HG03354 (cell line): ENCODE measurements around the gene POLG.

Experiments used
- ATAC-seq: cut with Tn5 transposase; IDR thresholded peaks from one replicate; pipeline ENCODE4 v1.9.1; 2021; ENCODE audit warnings: mild to moderate bottlenecking; ENCODE audit not compliant: unreplicated experiment, poor library complexity, severe bottlenecking

The POLG gene

GRCh38 chr15:89329329-89330084 is 5.1 kb downstream of the POLG start:
- no peak for ATAC-seq

DNA sequence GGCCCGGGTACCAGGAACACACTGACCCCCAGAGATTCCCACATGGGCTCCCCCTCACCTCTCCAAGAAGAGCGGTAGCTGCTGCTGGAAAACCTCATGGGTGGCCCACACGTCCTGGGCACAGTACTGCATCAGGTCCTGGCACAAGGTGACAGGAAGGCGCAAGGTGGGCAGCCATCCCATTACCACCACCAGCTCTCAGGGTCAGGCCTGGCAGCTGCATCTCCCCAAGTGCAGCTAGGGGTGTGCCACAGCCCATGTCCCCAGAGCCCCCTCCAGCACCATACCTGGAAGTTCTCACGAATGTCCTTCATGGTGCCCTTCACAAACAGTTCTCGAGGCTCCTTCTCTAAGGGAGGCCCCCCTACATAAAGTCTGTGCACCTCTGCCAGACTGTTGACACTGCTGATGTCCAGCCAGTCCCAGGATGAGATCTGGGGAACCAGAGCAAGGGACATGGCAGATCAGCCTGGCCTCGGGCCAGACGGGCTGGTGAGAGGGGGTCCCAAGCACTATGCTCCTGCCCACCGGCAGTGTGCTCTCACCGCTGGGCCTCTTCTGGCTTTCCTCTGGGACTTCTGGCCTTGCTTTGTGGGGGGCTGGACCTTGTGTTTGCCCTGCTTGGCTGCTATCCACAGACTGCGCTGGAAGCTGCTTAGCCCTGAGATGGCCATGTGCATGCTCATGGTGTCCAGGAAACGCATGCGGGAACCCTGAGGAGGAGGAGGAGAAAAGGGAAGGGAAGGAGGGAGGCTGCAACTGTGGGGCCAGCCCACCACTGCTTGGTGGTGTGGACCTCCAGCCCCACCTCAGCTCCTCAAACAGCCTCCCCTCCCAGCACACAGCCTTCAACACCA is 6.0 kb downstream of the POLG start:
- ATAC-seq, result no peak

DNA sequence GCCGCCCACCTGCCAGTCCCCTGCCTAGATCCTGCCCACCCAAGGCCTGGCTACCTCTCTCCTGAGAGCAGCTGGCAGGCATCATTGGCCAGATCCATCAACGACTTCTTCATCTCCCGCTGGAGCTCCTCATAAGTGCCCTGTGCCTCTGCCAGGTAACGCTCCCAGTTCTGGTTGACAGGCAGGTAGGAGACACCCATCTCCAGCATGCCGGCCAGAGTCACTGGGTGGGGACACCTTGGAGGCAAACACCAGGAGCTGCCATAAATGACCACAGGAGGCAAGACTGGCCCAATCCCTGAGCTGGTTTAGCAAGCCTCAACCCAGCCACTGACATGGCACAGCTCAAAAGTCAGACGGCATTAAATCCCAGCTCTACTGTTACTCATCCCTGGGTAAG is 7.5 kb downstream of the POLG start:
- ATAC-seq, result no peak

- ATAC-seq, result no peak
These were observed 8.3 kb downstream of the POLG start for GRCh38 chr15:89326316-89326715.

- ATAC-seq, result no peak
These were observed 9.4 kb downstream of the POLG start for GRCh38 chr15:89325039-89325803.

DNA sequence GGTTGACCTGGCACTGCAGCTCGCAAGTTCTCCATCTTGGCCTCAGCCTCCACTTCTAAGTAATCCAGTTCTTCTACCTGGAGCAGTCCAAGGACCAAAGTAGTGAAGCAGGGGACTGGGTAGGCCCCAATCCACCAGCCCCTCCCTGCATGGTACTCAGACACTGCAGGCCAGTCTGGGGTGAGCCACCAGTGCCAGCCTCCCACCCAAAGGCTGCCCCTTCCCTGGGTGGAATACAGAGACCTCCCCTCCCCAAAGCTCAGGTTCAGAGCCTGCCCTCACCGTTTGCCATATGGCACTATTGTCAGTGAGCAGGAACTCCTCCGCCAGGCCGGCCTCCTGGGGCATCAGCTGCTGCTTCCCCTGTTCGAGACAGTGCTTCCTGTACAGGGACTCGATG is 10.8 kb downstream of the POLG start:
- ATAC-seq, result no peak

DNA sequence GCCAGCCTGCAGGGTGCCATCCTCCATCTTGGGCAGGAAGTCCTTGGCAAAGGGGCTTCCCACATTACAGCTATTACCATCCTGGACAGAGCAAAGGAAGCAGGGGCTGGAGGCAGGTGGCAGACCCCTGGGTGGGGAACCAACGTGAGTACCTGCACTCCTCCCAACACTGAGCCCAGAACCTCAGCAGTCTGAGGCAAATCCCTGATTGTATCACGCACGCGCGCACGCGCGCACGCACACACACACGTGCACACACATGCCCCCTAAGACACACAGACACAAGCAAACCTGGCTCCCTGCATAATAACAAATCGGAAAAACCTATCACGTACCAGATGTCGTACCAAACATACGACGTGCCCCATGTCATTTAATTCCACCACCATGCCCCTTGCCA is 11.8 kb downstream of the POLG start:
- ATAC-seq, result no peak

GRCh38 chr15:89321521-89322410 is 12.9 kb downstream of the POLG start:
- no peak for ATAC-seq

- ATAC-seq, result no peak
These were observed 14.4 kb downstream of the POLG start for GRCh38 chr15:89320200-89320599.

DNA sequence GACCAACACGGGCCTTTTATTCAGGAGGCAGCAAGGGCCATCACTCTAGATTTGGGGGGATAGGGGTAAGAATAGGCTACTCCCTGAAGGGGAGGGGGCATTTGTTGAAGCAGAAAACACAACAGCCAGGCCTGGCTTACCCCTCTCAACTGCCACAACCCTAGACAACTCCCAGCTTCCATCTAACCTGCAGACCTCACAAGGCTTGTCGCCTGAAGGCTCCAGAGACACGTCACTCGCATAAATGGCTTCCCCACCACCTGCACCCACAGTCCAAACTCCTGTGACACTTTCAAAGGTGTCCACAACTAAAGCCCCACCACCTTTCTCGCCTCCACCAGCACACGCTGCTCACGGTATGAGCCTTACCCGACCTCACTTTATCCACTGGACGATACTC is 14.9 kb downstream of the POLG start:
- no peak for ATAC-seq

- ATAC-seq, result no peak
These were observed 17.4 kb downstream of the POLG start for GRCh38 chr15:89317186-89317720.

DNA sequence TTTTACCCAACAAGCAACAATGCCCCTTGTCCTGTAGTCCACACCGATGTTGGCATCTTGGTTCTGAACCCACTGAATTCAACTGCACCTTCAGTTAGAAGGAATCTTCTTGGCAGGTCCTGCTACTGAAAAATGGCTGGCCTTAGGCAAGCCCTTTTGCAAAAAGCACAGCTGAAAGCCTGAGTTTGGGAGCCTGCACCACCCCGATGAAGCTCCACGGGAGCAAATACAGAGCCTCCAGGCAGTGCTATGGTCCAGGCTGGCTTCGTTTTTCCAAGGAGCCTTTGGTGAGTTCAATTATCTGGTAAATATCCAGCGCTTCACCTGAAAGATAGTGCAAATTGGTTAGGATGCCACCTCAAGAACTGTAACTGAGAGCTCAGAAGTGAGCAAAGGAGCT is 18.1 kb downstream of the POLG start:
- no peak for ATAC-seq

DNA sequence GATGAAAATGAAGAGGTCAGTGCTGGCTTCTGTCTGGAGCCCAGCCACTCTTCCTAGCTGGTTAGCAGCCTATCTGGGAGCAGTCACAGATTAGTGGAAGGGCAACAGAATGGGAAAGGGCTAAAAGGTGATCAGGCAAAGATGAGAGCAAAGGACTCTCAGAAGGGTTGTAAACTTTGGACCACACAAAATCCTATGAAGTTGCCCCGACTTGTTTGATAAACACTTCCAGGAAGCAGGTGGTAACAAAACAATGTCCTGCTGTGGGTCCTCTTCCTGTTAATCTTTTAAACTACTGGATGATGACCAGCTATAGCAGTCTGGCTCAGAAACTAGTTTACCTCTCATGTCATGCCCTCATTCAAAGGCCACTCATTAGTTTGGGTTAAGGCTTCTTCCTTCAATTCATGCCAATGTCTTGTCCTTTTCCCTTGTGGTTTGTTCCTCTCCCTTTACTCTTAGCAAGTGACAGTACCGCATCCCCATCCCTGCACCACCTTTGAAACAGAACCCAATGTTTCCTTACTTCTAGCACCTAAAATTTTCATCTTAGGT is 19.2 kb downstream of the POLG start:
- ATAC-seq, result no peak

DNA sequence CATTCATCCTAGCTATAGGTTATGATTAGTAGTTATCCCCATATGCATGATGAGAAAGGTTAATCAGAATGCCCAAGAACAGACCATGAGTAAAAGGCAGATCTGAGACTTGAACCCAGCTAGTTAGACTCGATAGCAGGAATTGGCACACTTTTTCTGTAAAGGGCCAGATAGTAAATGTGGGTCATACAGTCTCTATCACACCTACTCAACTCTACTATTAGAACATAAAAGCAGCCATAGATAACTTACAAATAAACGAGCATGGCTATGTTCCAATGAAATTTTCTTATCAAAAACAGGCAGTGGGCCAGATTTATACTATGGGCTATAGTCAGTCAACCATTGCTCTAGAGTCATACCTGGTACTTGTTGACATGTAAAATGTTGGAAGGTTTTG is 24.6 kb downstream of the POLG start:
- no peak for ATAC-seq

DNA sequence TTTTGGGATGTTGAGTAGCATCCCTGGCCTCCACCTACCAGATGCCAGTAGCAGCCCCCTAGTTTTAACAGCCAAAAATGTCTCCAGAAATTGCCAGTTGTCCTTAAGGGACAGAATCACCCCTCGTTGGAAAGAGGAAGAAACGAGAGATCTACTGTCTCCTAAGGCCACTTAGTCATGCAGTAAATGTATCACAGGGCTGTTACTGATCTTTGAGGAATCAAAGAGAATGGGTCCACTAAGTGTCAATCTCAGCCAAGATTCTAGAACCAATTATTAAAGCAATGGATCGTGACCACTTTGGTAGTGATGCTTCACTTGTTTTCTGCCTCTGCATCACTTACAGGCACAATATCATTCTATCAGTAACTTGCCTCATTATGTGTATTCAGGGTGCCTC is 26.4 kb downstream of the POLG start:
- no peak for ATAC-seq

GRCh38 chr15:89307791-89308190 is 26.8 kb downstream of the POLG start:
- no peak for ATAC-seq

- ATAC-seq, result no peak
These were observed 27.5 kb downstream of the POLG start for GRCh38 chr15:89307046-89307587.

DNA sequence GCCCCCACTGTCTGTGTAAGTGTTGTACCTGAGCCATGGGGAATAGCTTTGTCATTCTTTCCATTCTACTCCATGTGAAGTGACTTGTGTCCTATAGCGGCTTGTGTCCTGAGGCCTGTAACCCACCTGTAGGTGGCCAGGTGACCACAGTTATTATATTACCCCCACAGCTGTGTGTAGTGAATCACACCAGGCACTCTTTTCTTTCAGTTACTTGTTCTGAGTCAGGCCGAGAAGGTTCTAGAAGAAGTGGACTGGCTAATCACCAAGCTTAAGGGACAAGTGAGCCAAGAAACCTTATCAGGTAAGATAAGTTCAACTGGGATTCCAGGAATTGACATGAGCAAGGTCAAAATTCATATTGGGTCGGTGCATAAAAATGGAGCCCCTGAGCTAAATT is 29.2 kb downstream of the POLG start:
- no peak for ATAC-seq

DNA sequence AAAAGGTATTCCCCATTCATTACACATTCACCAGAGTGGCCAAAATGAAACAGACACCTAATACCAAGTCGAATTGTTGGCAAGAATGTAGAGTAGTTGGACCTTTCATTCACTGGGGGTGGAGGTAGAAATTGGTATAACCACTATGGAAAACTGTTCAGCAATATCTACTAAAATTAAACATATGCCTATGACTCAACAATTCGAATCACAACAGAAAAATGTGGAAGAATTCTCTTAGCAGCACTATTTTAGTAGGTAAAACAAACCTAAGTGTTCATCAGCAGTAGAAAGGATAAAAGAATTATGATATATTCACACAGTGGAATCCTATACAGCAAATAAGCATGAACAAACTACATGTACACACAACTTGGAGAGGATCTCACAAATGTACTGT is 30.6 kb downstream of the POLG start:
- ATAC-seq, result no peak
